Measurements from ENCODE around the gene BANK1.

BANK1 gene

GRCh38 chr4:101952985-101953384, 162.5 kb downstream of the BANK1 start:
- no peak for TF ChIP-seq CTCF (IDR thresholded peaks at IDR 0.05; ENCODE audit: insufficient read depth, low read depth, low read length, missing control alignments)
- H3K4me3 ChIP-seq (ENCODE audit: low read depth, low read length) = no peak overlapping the region
- DNase-seq (ENCODE audit: low read depth) = no peak

GRCh38 chr4:101953949-101954348, 163.4 kb downstream of the BANK1 start:
- TF ChIP-seq CTCF (IDR thresholded peaks at IDR 0.05; ENCODE audit: insufficient read depth, low read depth, low read length, missing control alignments) = no peak
- H3K4me3 ChIP-seq (ENCODE audit: low read depth, low read length) = no peak overlapping the region
- DNase-seq (ENCODE audit: low read depth) = no peak

DNA sequence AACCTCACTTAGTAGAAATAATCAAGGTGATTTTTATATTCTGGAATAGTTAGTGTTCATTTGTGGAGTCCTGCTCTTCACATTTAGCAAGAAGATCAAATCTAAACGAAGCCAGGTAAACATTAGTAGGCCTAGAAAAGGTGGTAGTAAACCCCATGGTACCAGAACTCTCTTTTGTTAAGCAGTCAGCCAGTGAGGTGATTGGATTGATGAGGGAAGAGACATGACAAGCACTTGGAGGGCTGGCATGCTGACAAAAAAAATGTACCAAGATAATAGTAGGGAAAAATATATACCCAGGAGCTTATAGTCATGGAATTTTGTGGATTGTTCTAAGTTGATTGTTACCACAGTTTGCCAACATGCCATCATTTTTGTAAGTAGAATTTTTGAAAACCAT, 163.8 kb downstream of the BANK1 start:
- no peak for DNase-seq (ENCODE audit: low read depth)
- no peak for TF ChIP-seq CTCF (IDR thresholded peaks at IDR 0.05; ENCODE audit: insufficient read depth, low read depth, low read length, missing control alignments)
- no peak overlapping the region for H3K4me3 ChIP-seq (ENCODE audit: low read depth, low read length)

DNA sequence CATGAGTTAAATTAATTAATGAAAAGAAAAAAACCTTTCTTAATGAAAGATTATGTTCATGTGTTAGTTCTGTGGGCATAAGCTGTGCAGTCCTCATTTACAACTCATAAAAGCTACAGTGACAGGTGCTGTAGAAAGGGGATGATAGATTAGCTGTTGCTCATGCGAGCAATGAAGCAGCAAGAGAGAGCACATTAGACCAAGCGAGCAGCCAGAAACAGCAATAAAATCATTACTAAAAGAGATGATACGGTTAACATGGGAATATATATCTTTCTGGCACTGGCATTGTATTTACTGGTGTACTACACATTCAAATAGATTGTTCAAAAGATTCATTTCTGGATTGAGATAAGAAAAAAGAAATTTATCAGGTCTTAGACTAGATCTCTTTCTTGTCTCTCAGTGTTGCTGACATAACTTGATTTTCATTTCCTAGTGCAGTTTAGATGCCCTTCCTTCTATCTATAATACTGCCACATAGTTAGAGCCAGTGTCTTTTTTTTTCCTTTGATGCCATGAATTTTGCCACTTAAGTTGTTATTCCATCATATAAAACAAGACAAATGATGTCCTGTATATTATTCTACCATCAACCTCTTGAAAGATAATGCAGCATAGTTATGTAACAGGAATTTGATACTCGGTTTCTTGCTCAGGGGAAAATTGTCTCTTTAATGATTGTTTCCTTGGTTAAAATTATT, 164.6 kb downstream of the BANK1 start:
- no peak for DNase-seq (ENCODE audit: low read depth)
- TF ChIP-seq CTCF (IDR thresholded peaks at IDR 0.05; ENCODE audit: insufficient read depth, low read depth, low read length, missing control alignments) = no peak
- H3K4me3 ChIP-seq (ENCODE audit: low read depth, low read length) = no peak overlapping the region

DNA sequence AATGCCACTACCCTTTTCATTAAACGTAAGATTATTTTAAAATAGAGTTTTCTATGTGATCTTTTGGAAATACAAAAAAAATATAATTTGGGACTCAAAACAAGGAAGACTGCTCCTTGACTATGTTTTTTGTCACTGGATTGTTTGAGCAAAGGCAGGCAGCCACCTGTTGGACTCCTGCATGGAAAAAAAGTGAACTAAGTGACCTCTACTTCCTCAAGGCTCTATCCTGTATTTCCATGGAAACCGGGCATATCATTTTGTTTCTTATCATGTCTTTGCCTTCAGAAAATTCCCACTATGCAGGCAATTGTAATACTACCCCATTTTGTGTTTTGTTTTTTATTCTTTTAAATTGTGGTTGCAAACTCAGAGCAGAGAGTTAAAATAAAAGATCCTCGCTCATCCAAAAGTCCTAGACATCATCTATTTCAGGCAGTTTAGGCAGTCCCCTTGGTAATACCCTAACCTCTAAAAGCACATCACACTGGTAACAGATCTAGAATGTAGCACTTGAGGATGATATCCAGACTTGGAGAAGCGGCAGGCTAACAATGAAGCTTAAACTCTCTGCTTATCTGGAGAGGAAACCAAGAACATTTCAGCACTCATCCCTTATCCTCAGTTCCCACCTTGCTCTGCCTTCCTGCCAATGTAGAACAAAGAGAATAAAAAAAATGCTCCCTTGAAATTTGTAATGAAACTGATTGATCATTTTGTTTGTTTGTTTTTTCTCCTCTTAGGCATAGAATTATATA, 165.7 kb downstream of the BANK1 start:
- no peak for DNase-seq (ENCODE audit: low read depth)
- TF ChIP-seq CTCF (IDR thresholded peaks at IDR 0.05; ENCODE audit: insufficient read depth, low read depth, low read length, missing control alignments) = no peak
- no peak overlapping the region for H3K4me3 ChIP-seq (ENCODE audit: low read depth, low read length)

DNA sequence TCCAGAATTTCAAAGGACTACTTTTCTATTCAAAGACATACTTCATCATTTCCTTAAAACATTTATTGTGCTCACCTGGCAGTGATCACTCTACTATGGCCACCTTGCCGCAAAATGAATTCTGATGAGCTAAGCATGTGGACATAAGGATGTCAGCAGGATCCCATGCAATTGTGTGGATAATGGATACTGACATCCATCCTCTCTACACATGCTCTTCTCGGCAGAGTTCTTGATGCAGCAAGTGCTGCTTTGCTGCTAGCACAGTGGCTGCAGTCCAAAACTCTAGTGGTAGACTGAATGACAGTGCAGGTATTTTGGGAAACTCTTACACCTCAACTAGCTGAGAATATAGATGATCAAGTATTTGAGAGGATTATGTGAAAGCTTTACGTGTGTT, 168.0 kb downstream of the BANK1 start:
- DNase-seq (ENCODE audit: low read depth) = no peak
- no peak overlapping the region for H3K4me3 ChIP-seq (ENCODE audit: low read depth, low read length)
- no peak for TF ChIP-seq CTCF (IDR thresholded peaks at IDR 0.05; ENCODE audit: insufficient read depth, low read depth, low read length, missing control alignments)
